A673 (cell line): ENCODE measurements around the gene HERPUD2.

Source experiments
- CTCF ChIP-seq: fragments of 300-800, 200-600 bp; sonication (generic); conservative IDR thresholded peaks from 2 replicates; pipeline ENCODE4 v1.5.1; 2017; ENCODE audit warnings: low read depth, mild to moderate bottlenecking, antibody characterized with exemption, low read length, moderate library complexity, mixed read lengths
- EZH2 ChIP-seq: fragments of 200-600 bp; sonication (generic); IDR thresholded peaks from 2 replicates; pipeline ENCODE4 v1.6.1; 2017; ENCODE audit warnings: borderline replicate concordance, low read depth, mild to moderate bottlenecking, mixed read lengths, antibody characterized with exemption, low read length; ENCODE audit not compliant: poor library complexity, severe bottlenecking

GRCh38 chr7:35681231-35682029 lies 13.5 kb downstream of the HERPUD2 start:
- TF ChIP-seq CTCF (no peak), EZH2 (no peak)
